HG03342 (cell line): ENCODE measurements around the gene TEP1.
"Not testable (repeated sequence)": the region's sequence is repeated elsewhere in the genome, so short reads cannot be mapped to it uniquely, and the experiment has no call there.

Experiments used
- ATAC-seq: cut with Tn5 transposase; IDR thresholded peaks from one replicate; pipeline ENCODE4 v1.9.1; 2021; ENCODE audit warnings: mild to moderate bottlenecking, moderate library complexity; ENCODE audit not compliant: unreplicated experiment

TEP1 gene

DNA sequence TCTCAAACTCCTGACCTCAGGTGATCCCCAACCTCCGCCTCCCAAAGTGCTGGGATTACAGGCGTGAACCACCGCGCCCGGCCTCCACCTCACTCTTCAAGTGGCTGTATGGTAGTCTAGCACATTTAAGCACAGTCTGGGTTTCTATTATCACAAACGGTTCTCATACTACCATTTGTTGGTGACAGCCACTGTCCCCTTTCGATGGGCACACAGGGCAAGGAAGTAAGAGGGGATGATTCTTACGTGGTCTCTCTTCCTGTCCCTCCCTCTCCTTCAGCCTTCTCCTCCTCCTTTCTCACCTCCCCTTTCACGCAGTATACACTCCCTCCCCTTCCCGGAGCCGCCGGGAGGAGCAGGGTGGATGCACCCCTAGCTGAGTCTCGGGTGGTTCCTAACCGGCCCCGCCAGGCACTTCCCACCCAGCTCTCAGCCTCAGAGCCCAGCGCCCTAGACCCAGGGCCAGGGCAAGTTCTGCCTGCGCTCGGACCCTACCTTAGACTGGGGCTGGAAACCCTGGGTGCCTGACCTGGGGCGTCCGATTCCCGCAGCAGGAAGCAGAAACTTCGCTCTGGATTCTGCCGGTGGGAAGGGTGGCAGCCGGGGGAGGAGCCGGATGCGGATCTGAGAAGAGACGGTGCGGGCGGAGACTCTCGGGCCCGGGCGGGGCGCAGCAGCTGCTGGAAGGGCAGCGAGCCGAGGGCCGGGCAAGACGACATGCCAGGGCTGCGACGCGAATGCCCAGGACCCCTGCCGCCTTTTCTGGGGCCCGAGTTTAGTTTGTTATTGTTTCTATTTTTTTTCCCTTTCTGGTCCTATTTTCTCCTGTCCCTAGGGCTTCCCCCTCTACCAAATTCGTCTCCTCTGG lies at the start of gene TEP1:
Gene TEP1, minus strand, starts transcription at position 626 of the 868 bp plus-strand sequence. CDS start 5,062 bp downstream, outside the sequence.
- peak; percentile 59 for ATAC-seq

DNA sequence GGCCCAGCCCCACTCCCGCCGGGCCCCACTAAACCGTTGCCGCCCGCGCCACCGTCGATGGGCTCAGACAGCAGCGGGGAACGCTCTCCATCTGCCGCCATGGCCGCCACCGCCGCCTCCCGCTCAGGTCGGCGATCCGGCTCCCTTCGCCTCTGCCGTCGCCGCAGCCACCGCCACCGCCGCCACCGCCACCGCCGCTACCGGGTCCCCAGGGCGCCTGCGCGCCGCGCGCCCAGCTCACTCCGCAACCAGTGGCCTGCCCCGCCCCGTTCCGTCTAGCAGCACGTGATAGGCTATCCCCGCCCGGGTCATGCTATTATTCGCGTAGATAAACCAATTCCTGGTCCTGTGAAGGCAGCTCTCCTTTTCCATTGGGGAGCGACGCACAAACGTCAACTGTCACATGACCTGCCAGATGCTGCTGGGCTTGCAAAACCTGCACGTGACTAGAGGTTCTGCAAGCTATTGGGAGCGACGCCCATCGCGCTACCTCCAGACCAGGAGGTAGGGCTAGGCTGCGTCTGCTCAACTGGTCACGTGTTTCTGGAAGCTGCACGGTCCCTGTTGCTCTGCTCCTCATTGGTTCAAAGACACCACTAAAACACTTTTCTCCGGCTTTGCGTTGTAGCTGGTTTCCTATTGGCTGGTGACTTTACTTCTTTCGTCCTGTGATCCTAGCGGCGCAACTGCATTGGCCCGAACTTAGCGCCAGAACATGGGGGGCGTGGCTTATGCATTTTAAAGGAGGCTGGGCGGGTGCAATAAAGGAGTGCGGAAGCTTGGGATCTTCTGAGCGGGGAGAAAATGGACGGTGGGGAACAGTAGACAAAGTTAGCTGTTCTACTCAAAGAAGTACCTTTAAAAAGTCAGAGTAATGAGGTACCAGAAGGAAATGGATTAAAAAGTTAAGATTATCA lies 48.2 kb upstream of the TEP1 start, which contains the start of gene PIP4P1:
Gene PIP4P1, minus strand, starts transcription at position 210 of the 917 bp plus-strand sequence. Its CDS starts 109 bp downstream, at position 101.
- peak; percentile 93 for ATAC-seq

DNA sequence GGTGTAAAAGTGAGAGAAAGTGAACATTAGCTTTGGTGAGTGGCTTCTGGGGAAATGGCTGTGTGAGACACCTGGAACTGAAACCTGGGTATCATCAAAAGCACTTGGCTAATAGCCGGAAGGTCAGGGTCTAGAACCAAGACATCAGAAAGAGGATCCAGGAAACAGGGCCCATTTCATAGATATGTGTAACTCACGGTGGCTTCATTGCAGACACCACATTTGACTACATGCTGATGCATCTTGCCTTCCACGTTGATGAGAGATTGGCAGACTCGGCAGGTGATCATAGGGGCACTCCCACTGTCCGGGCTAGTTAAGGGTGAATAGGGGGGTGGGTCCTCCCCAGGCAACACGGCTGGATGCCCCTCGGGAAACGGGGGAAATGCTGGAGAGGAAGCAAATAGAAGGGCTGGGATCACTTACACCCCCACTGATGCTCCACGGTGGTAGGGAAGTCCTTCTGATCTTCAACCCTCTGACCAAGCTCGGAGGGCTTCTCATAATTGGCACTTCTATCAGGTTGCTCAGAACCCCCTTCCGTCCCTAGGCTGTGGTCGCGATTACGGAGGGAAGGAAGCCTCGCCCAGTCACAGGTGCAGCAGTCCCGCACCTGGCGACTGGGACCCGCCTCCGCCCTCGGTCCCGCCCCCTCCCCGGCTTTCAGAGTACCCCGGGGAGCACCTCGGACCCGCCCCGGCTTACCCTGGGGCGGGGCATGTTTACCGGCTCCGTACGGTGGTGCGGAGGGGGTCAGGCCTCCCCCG lies 47.3 kb upstream of the TEP1 start:
- ATAC-seq: peak; percentile 3

DNA sequence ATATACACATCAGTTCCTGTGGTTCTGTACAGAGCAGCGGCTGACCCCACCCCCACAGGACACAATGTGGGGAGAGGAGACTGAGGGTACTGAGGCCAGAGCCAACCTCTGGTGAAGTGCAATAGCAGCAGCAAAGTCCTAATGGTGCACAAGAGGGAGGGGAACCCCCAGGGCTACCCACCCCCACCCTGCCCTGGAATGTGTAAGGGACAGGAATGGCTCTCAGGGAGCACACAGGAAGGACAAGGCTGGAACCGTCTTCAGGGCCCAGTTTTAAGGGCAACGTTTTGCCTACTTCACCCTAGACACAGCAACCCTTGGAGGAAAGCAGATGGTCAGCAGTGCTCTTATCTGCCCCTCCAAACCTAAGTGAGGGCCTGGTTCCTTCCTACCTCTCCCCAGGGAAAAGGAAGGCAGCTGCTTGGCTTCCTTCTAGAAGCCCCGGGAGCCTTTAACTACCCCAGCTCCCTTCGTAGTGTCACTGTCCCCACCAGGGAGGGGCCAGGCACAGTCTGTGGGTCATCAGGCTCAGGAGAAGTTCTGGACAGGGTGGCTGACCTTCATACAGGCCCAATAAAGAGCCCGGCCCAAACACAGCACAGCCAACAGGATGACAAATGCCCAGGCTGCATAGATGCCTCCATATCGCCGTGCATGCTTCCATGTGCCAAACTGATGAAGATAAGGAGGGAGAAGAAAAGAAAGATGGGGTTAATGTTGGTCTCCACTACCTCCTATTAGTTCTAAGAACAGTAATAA lies 44.9 kb upstream of the TEP1 start:
- no peak for ATAC-seq

DNA sequence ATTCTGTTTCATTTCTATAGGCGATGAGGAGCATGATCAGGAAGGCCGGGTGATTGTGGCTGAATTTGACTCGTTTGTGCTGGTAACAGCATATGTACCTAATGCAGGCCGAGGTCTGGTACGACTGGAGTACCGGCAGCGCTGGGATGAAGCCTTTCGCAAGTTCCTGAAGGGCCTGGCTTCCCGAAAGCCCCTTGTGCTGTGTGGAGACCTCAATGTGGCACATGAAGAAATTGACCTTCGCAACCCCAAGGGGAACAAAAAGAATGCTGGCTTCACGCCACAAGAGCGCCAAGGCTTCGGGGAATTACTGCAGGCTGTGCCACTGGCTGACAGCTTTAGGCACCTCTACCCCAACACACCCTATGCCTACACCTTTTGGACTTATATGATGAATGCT lies 43.7 kb upstream of the TEP1 start:
- ATAC-seq: no peak

DNA sequence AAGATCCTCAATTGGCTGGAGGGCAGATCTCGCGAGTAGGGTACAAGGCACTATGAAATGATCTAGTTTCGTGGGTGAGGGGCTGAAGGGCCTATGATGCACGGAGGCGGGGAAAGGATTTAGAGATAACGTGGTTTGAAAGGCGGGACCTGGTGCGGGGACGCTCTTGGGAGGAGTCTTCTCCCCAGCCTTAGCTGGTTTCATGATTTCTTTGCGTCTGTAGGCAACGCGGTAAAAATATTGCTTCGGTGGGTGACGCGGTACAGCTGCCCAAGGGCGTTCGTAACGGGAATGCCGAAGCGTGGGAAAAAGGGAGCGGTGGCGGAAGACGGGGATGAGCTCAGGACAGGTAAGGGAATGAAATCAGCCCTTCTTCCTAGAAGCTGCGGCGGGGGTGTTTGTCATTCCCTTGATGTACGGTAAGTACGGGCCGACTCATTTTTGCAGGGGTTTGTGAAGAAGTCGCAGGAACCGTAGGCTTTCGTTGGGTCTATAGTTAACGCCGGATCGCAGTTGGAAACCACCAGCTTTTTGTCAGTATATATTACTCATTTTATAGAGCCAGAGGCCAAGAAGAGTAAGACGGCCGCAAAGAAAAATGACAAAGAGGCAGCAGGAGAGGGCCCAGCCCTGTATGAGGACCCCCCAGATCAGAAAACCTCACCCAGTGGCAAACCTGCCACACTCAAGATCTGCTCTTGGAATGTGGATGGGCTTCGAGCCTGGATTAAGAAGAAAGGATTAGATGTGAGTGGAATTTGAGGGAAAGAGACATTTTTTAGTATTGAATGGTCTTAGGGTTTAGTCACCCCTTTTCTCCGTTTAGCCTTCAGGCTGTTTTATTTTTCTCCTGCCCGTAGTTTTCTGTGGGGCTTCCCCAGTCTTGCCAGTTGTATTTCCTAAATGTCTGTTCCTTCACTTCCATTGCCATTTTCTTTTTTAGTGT lies 42.3 kb upstream of the TEP1 start:
- ATAC-seq: peak; percentile 52

DNA sequence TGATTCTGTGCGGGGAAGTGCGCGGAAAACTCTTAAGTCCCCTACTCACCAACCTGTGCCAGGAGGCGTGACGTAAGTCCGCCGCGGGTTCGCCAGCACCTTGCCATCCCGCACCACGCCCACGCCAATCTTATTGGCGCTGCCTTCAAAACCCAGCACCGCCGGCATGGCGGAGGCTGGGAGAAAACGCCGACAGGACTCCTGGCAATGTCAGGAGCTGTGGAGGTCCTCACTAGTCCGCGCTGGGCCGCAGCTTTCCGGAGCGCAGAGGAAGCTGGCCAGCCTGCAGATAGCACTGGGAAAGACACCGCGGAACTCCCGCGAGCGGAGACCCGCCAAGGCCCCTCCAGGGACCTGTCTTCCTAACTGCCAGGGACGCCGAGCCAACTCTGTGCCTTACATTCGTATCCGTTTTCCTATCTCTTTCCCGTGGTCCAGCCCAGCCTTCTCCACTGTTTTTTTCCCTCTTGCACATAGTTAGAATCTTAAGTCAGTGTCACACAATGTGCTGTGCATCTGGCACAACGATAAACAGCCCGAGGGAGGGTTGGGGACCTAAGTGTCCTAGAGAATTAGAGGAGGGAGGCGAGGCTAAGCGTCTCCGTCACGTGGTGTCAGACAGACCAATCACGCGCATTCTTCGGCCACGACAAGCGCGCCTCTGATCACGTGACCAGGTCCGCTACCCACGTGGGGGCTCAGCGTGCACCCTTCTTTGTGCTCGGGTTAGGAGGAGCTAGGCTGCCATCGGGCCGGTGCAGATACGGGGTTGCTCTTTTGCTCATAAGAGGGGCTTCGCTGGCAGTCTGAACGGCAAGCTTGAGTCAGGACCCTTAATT lies 41.4 kb upstream of the TEP1 start, which contains the start of the genes APEX1 and OSGEP:
Gene APEX1, plus strand, starts transcription at position 711 of the 839 bp plus-strand sequence. CDS start 420 bp downstream, outside the sequence.
Gene OSGEP, minus strand, starts transcription at position 297 of the 839 bp plus-strand sequence. Its CDS starts 129 bp downstream, at position 168.
- ATAC-seq: peak; percentile 84

DNA sequence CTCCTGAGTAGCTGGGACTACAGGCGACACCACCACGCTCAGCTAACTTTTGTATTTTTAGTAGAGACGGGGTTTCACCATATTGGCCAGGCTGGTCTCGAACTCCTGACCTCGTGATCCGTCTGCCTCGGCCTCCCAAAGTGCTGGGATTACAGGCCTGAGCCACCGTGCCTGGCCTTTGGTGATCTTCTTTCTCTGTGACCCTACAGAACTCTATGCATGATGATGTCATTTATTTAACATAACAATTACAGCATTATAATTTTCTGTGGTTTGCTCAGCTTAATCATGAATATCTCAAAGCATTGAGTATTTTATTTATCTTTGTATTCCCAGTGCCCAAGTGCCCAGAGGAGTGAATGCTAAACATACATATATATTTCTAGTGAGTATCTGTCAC lies 39.5 kb upstream of the TEP1 start:
- not testable (repeated sequence) for ATAC-seq

DNA sequence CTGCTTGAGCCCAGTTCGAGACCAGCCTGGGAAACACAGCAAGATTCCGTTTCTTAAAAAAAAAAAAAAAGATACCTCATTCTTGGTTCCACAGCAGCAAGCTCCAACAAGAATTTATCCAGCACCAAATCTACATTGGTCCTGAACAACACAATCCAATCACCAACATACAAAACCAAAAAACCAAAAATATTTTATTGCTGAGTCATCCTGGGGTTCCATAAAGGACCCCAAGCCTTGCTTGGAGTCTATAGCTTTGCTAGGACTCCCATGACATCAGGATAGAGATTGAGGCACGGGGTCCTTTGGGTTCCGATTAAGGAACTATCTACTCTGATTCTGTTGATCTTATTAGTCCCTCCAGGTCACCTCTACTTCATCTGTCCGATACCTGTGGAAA lies 33.6 kb upstream of the TEP1 start:
- ATAC-seq: no peak

DNA sequence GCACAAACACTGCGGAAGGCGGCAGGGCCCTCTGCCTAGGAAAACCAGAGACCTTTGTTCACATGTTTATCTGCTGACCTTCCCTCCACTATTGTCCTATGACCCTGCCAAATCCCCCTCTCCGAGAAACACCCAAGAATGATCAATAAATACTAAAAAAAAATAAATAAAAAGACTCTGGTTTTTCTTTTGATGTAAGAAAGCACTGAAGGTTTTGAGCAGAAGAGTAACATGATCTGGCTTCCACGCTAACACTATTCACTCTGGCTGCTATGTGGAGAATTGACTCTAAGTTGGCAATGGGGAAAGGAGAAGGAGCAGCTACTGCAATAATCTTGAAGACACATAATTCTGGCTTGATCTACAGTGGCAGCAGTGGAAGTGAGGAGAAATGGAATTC lies 30.3 kb upstream of the TEP1 start:
- not testable (repeated sequence) for ATAC-seq

DNA sequence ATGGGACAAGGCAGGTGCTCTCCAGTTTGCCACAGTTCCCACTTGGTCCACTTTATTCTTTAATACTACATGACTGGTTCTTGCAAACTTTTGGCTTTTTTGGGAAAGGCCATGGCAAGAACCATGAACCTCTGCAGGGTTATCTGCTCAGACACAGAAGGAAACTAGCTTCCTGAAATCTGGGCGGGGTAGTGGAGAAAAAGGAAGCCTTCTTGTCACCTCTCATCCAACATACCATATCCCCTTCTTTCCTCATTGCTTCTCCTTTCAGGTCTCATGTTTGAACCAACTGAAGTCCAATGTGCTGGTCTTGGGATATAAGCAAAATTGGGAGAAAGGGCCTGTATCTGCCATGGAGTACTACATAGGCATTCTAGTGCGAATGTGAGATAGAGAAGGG lies 28.2 kb upstream of the TEP1 start:
- ATAC-seq: no peak

DNA sequence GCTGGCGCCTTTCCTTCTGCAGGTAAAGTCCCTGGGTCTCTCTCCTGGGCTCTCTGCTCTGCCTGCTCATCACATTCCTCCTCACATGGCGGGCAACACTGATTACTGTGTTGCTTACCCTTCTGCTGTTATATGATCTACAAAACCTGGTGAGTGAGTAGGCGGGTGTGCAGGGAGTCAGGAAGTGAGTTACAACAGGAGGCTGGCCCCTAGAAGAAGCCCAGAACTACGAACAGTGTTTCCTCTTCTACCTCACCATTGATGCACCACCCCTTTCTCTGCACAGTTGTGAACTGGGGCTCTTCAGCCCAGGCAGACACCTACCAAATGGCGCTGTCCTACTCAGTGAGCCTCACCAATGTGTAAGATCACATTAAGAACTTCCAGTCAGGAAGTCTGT lies 27.6 kb upstream of the TEP1 start:
- ATAC-seq: no peak

DNA sequence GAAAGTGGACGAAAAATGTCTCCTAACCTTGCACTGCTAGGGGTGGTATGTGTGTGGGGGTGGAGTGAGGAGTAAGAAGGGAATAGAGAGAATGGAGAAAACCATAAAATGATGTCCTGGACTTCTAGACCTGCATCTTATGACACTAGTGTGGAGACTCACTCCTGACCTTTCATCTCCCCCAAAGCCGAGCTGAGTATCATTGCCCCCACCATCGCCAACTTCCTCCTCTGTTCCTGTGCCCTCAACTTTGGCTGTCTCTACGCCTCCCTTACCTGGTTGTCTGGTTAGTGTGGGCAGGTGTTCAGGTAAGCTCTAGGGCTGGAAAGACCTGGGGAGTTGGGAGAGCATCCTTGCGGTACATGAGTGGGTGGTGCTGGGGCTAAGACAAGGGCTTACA lies 27.2 kb upstream of the TEP1 start:
- no peak for ATAC-seq

DNA sequence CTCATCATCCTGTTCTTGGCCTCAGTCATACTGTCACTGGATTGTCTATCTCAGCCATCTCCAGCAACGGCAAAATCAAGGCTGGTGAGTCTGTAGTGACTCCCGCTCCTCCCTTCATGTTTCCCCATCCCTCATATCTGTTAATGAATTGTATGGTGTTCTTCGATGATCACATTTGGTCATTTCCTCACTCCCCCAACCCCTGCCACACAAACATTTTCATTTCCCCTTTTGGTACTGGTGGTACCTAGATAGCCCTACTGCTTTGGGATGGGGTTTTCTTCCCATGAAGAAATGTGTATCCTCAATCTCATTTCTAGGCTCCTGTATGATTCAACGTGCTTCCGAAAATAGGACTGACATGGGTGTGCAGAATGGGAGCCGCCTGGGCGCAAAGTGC lies 25.4 kb upstream of the TEP1 start:
- no peak for ATAC-seq

DNA sequence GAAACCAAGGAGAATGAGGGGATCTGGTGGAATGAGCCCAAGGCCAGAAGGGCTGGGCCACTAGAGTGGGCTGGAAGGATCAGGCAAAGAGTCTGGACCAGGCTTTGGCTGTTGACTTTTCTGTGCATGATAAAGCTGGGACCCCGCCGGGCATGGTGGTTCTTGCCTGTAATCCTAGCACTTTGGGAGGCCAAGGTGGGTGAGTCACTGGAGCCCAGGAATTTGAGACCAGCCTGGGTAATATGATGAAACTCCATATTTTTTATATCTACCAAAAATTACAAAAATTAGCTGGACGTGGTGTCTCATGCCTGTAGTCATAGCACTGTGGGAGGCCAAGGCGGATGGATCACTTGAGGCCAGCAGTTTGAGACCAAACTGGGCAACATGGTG lies 23.1 kb upstream of the TEP1 start:
- ATAC-seq: no peak

DNA sequence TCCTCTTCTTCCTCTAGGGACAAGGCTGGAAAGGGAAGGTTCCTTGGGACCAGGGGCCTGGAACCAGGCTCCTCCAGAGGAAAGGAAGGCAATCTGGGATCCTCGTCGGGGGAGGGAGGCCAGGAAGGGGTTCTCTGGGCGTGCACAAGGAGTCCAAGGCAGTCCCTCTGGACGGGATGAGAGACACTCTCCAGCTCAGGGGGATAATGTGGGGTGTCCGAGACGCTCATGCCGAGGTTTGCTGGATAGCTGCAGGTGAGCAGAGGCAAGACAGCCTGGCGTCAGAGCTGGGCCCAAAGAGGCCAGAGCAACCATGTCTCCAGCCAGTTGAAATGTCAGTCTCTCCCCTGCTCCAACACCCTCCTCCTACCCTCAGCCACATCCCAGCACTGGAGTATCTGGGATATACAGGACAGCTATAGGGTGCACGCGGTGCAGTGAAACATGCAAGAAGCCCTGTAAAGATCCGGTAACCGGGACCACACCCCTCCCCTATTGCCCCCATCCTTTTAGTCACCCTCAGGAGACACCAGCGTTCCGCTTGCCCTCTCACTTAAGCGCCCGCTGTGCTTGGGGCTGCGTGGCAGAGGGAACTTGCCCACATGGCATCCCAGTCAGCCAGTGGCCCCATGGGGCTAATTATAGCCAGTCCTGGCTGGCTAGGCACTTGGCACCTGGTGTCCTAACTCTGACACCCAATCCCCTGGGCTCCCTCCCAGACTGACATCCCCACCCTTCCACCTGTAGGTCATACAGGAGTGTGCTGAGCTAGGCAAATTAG lies 22.5 kb upstream of the TEP1 start, which contains the start of gene KLHL33:
Gene KLHL33, minus strand, starts transcription at position 585 of the 781 bp plus-strand sequence. Its CDS starts 355 bp downstream, at position 230.
- no peak for ATAC-seq
